GM12878 (cell line): ENCODE data around the gene RAC3. TPM values are rescaled to one million over a fixed set of nuclear protein-coding genes. Genes with fewer than 3 reads are reported as not detected.

Source experiments
- DPF2 ChIP-seq: fragments of 450-650 bp; IDR thresholded peaks from 2 replicates; pipeline ENCODE4 v1.6.1; 2017; ENCODE audit warnings: mild to moderate bottlenecking
- ESRRA ChIP-seq: IDR thresholded peaks from 2 replicates; pipeline ENCODE4 v1.6.1; 2012; ENCODE audit warnings: mild to moderate bottlenecking, low read length, improper control_type of control experiment
- HDAC6 ChIP-seq: fragments of 200-600 bp; sonication (generic); IDR thresholded peaks from one replicate; pipeline ENCODE4 v1.8.0; 2017; ENCODE audit warnings: antibody characterized with exemption; ENCODE audit not compliant: unreplicated experiment
- JUND ChIP-seq: IDR thresholded peaks from 2 replicates; pipeline ENCODE4 v1.6.1; 2012; ENCODE audit warnings: low read depth, mild to moderate bottlenecking, low read length, improper control_type of control experiment, moderate library complexity
- NR2C1 ChIP-seq: fragments of 450-650 bp; IDR thresholded peaks from 2 replicates; pipeline ENCODE4 v1.6.1; 2017; ENCODE audit warnings: antibody characterized with exemption, mild to moderate bottlenecking, moderate library complexity
- POLR2A ChIP-seq: IDR thresholded peaks from 2 replicates; pipeline ENCODE4 v1.6.1; 2011; ENCODE audit warnings: low read depth, mild to moderate bottlenecking, low read length
- POLR2AphosphoS2 ChIP-seq: IDR thresholded peaks from 2 replicates; pipeline ENCODE4 v1.6.1; 2011; ENCODE audit warnings: low read depth, mild to moderate bottlenecking, low read length, improper control_type of control experiment, moderate library complexity
- SP1 ChIP-seq: IDR thresholded peaks from one replicate; pipeline ENCODE4 v1.6.1; 2011; ENCODE audit warnings: low read depth, low read length
- SPI1 ChIP-seq: IDR thresholded peaks from 2 replicates; pipeline ENCODE4 v1.6.1; 2011; ENCODE audit warnings: low read depth, mild to moderate bottlenecking, low read length, moderate library complexity, borderline replicate concordance; ENCODE audit not compliant: insufficient read depth
- STAT1 ChIP-seq: fragments of 450-650 bp; conservative IDR thresholded peaks from 2 replicates; pipeline ENCODE4 v1.6.1; 2014; ENCODE audit warnings: antibody characterized with exemption, mild to moderate bottlenecking
- STAT3 ChIP-seq: IDR thresholded peaks from 2 replicates; pipeline ENCODE4 v1.6.1; 2011; ENCODE audit warnings: low read depth, low read length, improper control_type of control experiment
- USF1 ChIP-seq: IDR thresholded peaks from 2 replicates; pipeline ENCODE4 v1.6.1; 2011; ENCODE audit warnings: borderline replicate concordance, low read depth, mild to moderate bottlenecking, moderate library complexity, mixed read lengths, low read length; ENCODE audit not compliant: insufficient read depth; ENCODE audit errors: extremely low read length
- ZNF592 ChIP-seq: fragments of 450-650 bp; IDR thresholded peaks from 2 replicates; pipeline ENCODE4 v1.6.1; 2017; ENCODE audit warnings: mild to moderate bottlenecking, moderate library complexity
- ZNF622 ChIP-seq: fragments of 450-650 bp; IDR thresholded peaks from 2 replicates; pipeline ENCODE4 v1.6.1; 2017; ENCODE audit warnings: mild to moderate bottlenecking, inconsistent platforms
- ZSCAN29 ChIP-seq: fragments of 450-650 bp; IDR thresholded peaks from 2 replicates; pipeline ENCODE4 v1.6.1; 2017; ENCODE audit warnings: mild to moderate bottlenecking, moderate library complexity
- polyA plus RNA-seq, 11 experiments: library from polyadenylated mRNA; depleted of rRNA in 4 of 11; unstranded in 6 of 11; stranded (reverse) in 5 of 11; fragments of >200 nt; fragmentation: Nextera tagmentation in 4 of 11; fragmentation: Illumina TruSeq in 1 of 11; extraction: Ambion mirVana in 4 of 11; extraction: Trizol in 1 of 11; gene quantifications; 1 replicate in 1 of 11; 2 replicates in 10 of 11; pipeline versions ENCODE4 v1.2.1 to v1.2.3, GENCODE V29; 2011 to 2016; ENCODE audit warnings: inconsistent platforms in 2 of 11, missing spikeins in 2 of 11, low read depth in 1 of 11
- total RNA-seq, 4 experiments: library from RNA; depleted of rRNA in 3 of 4; stranded (reverse); fragments of >200 nt in 3 of 4; fragmentation: Illumina TruSeq in 1 of 4; extraction: Trizol in 1 of 4; gene quantifications; 2 replicates each; pipeline versions ENCODE4 v1.2.1 to v1.2.3, GENCODE V29; 2013 to 2021
- TF ChIP-seq, protein P1 (sequence below): fragments of 150-350 bp; IDR thresholded peaks from 2 replicates; pipeline ENCODE4 v1.6.1; 2014; ENCODE audit warnings: mild to moderate bottlenecking, low read depth, low read length
- TF ChIP-seq, protein P2 (sequence below): fragments of 450-650 bp; IDR thresholded peaks from 2 replicates; pipeline ENCODE4 v1.6.1; 2016; ENCODE audit warnings: mild to moderate bottlenecking
- TF ChIP-seq, protein P3 (sequence below): IDR thresholded peaks from 2 replicates; pipeline ENCODE4 v1.6.1; 2012; ENCODE audit warnings: mild to moderate bottlenecking, low read depth, low read length

RAC3 gene
- total and polyA plus RNA-seq, 10 of the 15 experiments (the other 5 are each of a cell fraction or from before 2014, with no cell fraction given) = 0.11 to 32.9 (median 6.7) TPM

GRCh38 chr17:82037092-82037888, 5.8 kb downstream of the RAC3 start, which contains the start of gene DCXR (continued):
- TF ChIP-seq, protein P1, sequence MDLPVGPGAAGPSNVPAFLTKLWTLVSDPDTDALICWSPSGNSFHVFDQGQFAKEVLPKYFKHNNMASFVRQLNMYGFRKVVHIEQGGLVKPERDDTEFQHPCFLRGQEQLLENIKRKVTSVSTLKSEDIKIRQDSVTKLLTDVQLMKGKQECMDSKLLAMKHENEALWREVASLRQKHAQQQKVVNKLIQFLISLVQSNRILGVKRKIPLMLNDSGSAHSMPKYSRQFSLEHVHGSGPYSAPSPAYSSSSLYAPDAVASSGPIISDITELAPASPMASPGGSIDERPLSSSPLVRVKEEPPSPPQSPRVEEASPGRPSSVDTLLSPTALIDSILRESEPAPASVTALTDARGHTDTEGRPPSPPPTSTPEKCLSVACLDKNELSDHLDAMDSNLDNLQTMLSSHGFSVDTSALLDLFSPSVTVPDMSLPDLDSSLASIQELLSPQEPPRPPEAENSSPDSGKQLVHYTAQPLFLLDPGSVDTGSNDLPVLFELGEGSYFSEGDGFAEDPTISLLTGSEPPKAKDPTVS = no peak
- TF ChIP-seq JUND (no peak), NR2C1 (peak; percentile 46; the same call in 1 of the 2 replicates), ZSCAN29 (0 out of 2 replicates have a peak, but pooled peaks have one; percentile 48), POLR2AphosphoS2 (peak; percentile 87), DPF2 (peak; percentile 95), ESRRA (no peak), ZNF622 (no peak), STAT1 (0 out of 2 replicates have a peak, but pooled peaks have one; percentile 48), HDAC6 (no peak), SPI1 (peak; percentile 42; the same call in 1 of the 2 replicates), STAT3 (no peak), USF1 (no peak), SP1 (peak; percentile 78), ZNF592 (peak; percentile 48; the same call in 1 of the 2 replicates), POLR2A (peak; percentile 99)
- TF ChIP-seq, protein P2, sequence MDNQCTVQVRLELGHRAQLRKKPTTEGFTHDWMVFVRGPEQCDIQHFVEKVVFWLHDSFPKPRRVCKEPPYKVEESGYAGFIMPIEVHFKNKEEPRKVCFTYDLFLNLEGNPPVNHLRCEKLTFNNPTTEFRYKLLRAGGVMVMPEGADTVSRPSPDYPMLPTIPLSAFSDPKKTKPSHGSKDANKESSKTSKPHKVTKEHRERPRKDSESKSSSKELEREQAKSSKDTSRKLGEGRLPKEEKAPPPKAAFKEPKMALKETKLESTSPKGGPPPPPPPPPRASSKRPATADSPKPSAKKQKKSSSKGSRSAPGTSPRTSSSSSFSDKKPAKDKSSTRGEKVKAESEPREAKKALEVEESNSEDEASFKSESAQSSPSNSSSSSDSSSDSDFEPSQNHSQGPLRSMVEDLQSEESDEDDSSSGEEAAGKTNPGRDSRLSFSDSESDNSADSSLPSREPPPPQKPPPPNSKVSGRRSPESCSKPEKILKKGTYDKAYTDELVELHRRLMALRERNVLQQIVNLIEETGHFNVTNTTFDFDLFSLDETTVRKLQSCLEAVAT = no peak
- TF ChIP-seq, protein P3, sequence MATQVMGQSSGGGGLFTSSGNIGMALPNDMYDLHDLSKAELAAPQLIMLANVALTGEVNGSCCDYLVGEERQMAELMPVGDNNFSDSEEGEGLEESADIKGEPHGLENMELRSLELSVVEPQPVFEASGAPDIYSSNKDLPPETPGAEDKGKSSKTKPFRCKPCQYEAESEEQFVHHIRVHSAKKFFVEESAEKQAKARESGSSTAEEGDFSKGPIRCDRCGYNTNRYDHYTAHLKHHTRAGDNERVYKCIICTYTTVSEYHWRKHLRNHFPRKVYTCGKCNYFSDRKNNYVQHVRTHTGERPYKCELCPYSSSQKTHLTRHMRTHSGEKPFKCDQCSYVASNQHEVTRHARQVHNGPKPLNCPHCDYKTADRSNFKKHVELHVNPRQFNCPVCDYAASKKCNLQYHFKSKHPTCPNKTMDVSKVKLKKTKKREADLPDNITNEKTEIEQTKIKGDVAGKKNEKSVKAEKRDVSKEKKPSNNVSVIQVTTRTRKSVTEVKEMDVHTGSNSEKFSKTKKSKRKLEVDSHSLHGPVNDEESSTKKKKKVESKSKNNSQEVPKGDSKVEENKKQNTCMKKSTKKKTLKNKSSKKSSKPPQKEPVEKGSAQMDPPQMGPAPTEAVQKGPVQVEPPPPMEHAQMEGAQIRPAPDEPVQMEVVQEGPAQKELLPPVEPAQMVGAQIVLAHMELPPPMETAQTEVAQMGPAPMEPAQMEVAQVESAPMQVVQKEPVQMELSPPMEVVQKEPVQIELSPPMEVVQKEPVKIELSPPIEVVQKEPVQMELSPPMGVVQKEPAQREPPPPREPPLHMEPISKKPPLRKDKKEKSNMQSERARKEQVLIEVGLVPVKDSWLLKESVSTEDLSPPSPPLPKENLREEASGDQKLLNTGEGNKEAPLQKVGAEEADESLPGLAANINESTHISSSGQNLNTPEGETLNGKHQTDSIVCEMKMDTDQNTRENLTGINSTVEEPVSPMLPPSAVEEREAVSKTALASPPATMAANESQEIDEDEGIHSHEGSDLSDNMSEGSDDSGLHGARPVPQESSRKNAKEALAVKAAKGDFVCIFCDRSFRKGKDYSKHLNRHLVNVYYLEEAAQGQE = no peak
